Activated CD4-positive, alpha-beta T cell treated with anti-CD3 and anti-CD28 coated beads, Interleukin-2, amount 50 U/mL, for 16 hours (primary cell): ENCODE results near the gene KCNMA1.

Source experiments
- DNase-seq: peaks from one replicate; pipeline ENCODE4 v3.0.0-alpha.2; 2020

The KCNMA1 gene

GRCh38 chr10:77553966-77554365, 83.6 kb downstream of the KCNMA1 start:
- DNase-seq = no peak

GRCh38 chr10:77553311-77553710, 84.3 kb downstream of the KCNMA1 start:
- no peak for DNase-seq

- no peak for DNase-seq
These were observed 85.4 kb downstream of the KCNMA1 start for GRCh38 chr10:77552252-77552651.

- DNase-seq = no peak
These were observed 87.2 kb downstream of the KCNMA1 start for GRCh38 chr10:77550378-77550777.

GRCh38 chr10:77548671-77549070, 88.9 kb downstream of the KCNMA1 start:
- DNase-seq = no peak

- DNase-seq = no peak
These were observed 89.5 kb downstream of the KCNMA1 start for GRCh38 chr10:77548157-77548556.

- DNase-seq = no peak
These were observed 90.1 kb downstream of the KCNMA1 start for GRCh38 chr10:77547307-77548050.

GRCh38 chr10:77546042-77546441, 91.6 kb downstream of the KCNMA1 start:
- DNase-seq = no peak

GRCh38 chr10:77545585-77545984, 92.0 kb downstream of the KCNMA1 start:
- no peak for DNase-seq

- no peak for DNase-seq
These were observed 93.0 kb downstream of the KCNMA1 start for GRCh38 chr10:77544617-77545016.

GRCh38 chr10:77542710-77543259, 94.8 kb downstream of the KCNMA1 start:
- DNase-seq = no peak

GRCh38 chr10:77541944-77542343, 95.7 kb downstream of the KCNMA1 start:
- DNase-seq = no peak

GRCh38 chr10:77541247-77541646, 96.4 kb downstream of the KCNMA1 start:
- no peak for DNase-seq

GRCh38 chr10:77539147-77539935, 98.3 kb downstream of the KCNMA1 start:
- no peak for DNase-seq

- DNase-seq = no peak
These were observed 99.8 kb downstream of the KCNMA1 start for GRCh38 chr10:77537720-77538373.

- no peak for DNase-seq
These were observed 100.5 kb downstream of the KCNMA1 start for GRCh38 chr10:77537071-77537470.

GRCh38 chr10:77533887-77534278, 103.7 kb downstream of the KCNMA1 start:
- DNase-seq = no peak

- DNase-seq = no peak
These were observed 104.3 kb downstream of the KCNMA1 start for GRCh38 chr10:77533146-77533886.

GRCh38 chr10:77532068-77532467, 105.5 kb downstream of the KCNMA1 start:
- no peak for DNase-seq

- no peak for DNase-seq
These were observed 106.1 kb downstream of the KCNMA1 start for GRCh38 chr10:77531441-77532001.

- no peak for DNase-seq
These were observed 107.6 kb downstream of the KCNMA1 start for GRCh38 chr10:77530011-77530410.

- DNase-seq = no peak
These were observed 108.5 kb downstream of the KCNMA1 start for GRCh38 chr10:77529050-77529576.
